ENCODE results near the gene LIF.

DNA sequence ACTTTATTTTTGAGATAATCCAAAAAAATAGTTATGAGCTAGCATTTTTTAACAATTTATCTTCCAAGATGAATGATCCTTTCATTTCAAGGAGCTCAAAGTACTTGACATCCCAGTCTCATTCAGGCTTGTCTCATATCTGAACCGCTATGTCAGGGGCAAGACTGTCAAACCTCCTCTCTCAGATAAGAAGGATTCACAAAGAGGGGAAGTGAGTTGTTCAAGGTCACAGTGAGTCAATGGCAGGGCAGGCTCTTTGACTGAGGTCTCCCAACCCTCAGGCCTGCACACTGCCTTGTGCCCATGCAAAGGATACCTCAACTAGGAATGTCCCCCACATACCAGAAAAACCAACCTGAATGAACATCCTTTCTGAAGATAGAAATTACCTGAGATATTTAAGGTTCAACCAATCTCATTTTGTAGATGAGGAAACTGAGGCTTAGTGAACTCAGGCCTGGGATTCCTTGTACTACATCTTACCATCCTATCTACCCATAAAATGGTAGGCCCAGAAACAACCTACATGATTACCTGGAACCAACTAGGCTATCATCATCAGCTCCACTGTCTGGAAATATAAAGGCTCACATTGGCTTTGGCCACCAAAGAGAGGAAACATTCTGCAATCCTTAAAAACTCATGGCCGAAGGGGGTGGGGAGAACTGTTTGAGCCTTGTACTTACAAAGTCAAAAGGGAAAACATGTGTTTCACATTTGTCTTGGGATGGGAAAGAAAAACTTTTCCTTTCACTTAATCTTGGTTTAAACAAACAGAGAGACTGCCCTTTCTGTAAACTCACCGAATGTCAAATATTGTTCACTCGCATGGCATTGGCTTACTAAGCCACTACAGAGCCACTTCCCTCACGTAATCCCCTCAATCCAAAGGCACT, 51.1 kb downstream of the LIF start:
- TF ChIP-seq, protein P1, sequence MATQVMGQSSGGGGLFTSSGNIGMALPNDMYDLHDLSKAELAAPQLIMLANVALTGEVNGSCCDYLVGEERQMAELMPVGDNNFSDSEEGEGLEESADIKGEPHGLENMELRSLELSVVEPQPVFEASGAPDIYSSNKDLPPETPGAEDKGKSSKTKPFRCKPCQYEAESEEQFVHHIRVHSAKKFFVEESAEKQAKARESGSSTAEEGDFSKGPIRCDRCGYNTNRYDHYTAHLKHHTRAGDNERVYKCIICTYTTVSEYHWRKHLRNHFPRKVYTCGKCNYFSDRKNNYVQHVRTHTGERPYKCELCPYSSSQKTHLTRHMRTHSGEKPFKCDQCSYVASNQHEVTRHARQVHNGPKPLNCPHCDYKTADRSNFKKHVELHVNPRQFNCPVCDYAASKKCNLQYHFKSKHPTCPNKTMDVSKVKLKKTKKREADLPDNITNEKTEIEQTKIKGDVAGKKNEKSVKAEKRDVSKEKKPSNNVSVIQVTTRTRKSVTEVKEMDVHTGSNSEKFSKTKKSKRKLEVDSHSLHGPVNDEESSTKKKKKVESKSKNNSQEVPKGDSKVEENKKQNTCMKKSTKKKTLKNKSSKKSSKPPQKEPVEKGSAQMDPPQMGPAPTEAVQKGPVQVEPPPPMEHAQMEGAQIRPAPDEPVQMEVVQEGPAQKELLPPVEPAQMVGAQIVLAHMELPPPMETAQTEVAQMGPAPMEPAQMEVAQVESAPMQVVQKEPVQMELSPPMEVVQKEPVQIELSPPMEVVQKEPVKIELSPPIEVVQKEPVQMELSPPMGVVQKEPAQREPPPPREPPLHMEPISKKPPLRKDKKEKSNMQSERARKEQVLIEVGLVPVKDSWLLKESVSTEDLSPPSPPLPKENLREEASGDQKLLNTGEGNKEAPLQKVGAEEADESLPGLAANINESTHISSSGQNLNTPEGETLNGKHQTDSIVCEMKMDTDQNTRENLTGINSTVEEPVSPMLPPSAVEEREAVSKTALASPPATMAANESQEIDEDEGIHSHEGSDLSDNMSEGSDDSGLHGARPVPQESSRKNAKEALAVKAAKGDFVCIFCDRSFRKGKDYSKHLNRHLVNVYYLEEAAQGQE (IDR thresholded peaks at IDR 0.05; ENCODE audit: insufficient replicate concordance, low read depth), result no peak
- TF ChIP-seq, protein P2, sequence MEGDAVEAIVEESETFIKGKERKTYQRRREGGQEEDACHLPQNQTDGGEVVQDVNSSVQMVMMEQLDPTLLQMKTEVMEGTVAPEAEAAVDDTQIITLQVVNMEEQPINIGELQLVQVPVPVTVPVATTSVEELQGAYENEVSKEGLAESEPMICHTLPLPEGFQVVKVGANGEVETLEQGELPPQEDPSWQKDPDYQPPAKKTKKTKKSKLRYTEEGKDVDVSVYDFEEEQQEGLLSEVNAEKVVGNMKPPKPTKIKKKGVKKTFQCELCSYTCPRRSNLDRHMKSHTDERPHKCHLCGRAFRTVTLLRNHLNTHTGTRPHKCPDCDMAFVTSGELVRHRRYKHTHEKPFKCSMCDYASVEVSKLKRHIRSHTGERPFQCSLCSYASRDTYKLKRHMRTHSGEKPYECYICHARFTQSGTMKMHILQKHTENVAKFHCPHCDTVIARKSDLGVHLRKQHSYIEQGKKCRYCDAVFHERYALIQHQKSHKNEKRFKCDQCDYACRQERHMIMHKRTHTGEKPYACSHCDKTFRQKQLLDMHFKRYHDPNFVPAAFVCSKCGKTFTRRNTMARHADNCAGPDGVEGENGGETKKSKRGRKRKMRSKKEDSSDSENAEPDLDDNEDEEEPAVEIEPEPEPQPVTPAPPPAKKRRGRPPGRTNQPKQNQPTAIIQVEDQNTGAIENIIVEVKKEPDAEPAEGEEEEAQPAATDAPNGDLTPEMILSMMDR (IDR thresholded peaks at IDR 0.05; ENCODE audit: insufficient read depth, low read length), result no peak
- no peak for TF ChIP-seq POLR2AphosphoS5 (IDR thresholded peaks at IDR 0.05; ENCODE audit: low read depth)
